Erythroblast (primary cell): Measurements from ENCODE around the gene FRMD3.

Source experiments
- DNase-seq, 2 experiments: peaks; one replicate each; lab custom pipeline; 2025; lab: John Stamatoyannopoulos, UW
- GATA1 ChIP-seq: IDR thresholded peaks from 2 replicates; pipeline ENCODE4 v1.6.1; 2011; ENCODE audit warnings: low read depth, mild to moderate bottlenecking, control low read depth, low read length, moderate library complexity
- POLR2A ChIP-seq: IDR thresholded peaks from 2 replicates; pipeline ENCODE4 v1.6.1; 2011; ENCODE audit warnings: mild to moderate bottlenecking, low read length

Gene FRMD3

GRCh38 chr9:83234541-83234940, 303.7 kb downstream of the FRMD3 start:
- no peak for TF ChIP-seq POLR2A
- DNase-seq = no peak

- no peak for DNase-seq
- TF ChIP-seq POLR2A (no peak), GATA1 (no peak)
These were observed 304.6 kb downstream of the FRMD3 start for GRCh38 chr9:83233647-83234046.

- TF ChIP-seq POLR2A = no peak
- TF ChIP-seq GATA1 = no peak
- DNase-seq = no peak
These were observed 307.2 kb downstream of the FRMD3 start for GRCh38 chr9:83231039-83231438.

GRCh38 chr9:83220730-83221129, 317.5 kb downstream of the FRMD3 start:
- no peak for DNase-seq
- TF ChIP-seq POLR2A (no peak), GATA1 (no peak)

- no peak for TF ChIP-seq GATA1
- no peak for TF ChIP-seq POLR2A
- DNase-seq = no peak
These were observed 318.2 kb downstream of the FRMD3 start for GRCh38 chr9:83219924-83220438.

- TF ChIP-seq GATA1 (no peak), POLR2A (no peak)
- peak; percentile 3 to 10 for DNase-seq
These were observed 318.9 kb downstream of the FRMD3 start for GRCh38 chr9:83219154-83219923.

GRCh38 chr9:83218411-83219090, 319.6 kb downstream of the FRMD3 start:
- no peak for TF ChIP-seq POLR2A
- no peak for TF ChIP-seq GATA1
- no peak for DNase-seq

- no peak for TF ChIP-seq POLR2A
- TF ChIP-seq GATA1 = no peak
- no peak for DNase-seq
These were observed 328.9 kb downstream of the FRMD3 start for GRCh38 chr9:83209188-83209731.

GRCh38 chr9:83208065-83208850, 329.9 kb downstream of the FRMD3 start:
- TF ChIP-seq GATA1 (no peak), POLR2A (no peak)
- DNase-seq = no peak

GRCh38 chr9:83204047-83204446, 334.2 kb downstream of the FRMD3 start:
- peak in 1 of 2 experiments; percentile 1 for DNase-seq
- no peak for TF ChIP-seq GATA1
- no peak for TF ChIP-seq POLR2A

GRCh38 chr9:83200531-83200930, 337.7 kb downstream of the FRMD3 start:
- no peak for TF ChIP-seq GATA1
- no peak for TF ChIP-seq POLR2A
- DNase-seq = no peak

GRCh38 chr9:83199832-83200231, 338.4 kb downstream of the FRMD3 start:
- no peak for TF ChIP-seq GATA1
- TF ChIP-seq POLR2A = no peak
- no peak for DNase-seq

GRCh38 chr9:83199240-83199639, 339.0 kb downstream of the FRMD3 start:
- DNase-seq = peak; percentile 2 to 3
- no peak for TF ChIP-seq POLR2A
- TF ChIP-seq GATA1 = no peak
